RPMI7951 (cell line): ENCODE data around the gene SLC35G6. TPM values are rescaled to one million over a fixed set of nuclear protein-coding genes. Genes with fewer than 3 reads are reported as not detected.
A peak's percentile ranks its signal among the peaks of the same experiment; 100 is the strongest.
"Not testable (repeated sequence)": the region's sequence is repeated elsewhere in the genome, so short reads cannot be mapped to it uniquely, and the experiment has no call there.

Source experiments
- DNase-seq: peaks from one replicate; pipeline ENCODE4 v3.0.0-alpha.2; 2012; ENCODE audit warnings: low read depth
- total RNA-seq: library from RNA; depleted of rRNA; stranded (reverse); fragments of >200 nt; shearing (Covaris generic); gene quantifications from 2 replicates; pipeline ENCODE4 v1.2.3, GENCODE V29; 2014

The SLC35G6 gene
- total RNA-seq, 1 experiment from 2014 or later: not detected

- DNase-seq: no peak
These were observed 20.2 kb upstream of the SLC35G6 start for GRCh38 chr17:7460850-7461660.

DNA sequence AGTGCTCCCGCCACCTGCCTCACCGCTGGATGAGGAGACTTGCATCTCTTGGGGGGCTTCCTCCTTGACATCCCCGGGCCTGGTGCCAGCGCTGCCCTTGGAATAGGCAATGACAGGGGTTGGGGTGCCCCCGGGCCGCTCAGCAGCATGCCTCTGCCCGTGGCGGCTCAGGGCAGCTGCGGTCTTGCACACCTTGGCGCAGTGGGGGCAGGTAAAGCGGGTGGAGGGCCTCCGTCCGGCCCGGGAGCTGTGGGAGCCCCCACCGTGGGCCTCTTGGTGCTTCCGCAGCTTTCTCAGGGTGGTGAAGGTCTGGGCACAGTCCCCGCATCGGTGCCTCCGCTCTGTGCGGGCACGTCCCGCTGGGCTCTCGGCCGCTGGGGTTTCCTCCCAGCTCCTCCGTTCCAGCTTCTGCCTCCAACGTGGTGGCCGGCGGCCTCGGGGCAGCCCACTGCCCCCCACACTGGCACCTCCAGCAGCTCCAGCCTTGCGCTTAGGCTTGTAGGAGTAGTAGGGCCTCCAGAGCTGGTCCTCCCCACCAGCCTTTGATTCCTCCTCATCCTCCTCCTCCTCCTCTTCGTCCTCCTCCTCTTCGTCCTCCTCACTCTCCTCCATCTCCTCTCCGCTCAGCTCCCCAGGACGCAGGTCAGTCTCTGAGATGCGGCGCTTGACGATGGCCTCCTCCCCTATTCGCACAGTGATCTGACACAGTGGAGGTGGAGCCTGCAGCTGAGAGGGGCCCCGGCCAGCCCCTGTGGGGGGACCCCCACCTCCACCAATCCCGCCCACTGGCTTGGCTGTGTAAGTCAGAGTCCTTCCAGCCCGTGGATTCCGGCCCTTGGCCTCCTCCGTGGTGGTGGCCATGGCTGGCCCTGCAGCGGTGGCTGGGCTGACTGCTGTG, 18.5 kb upstream of the SLC35G6 start:
- no peak for DNase-seq

DNA sequence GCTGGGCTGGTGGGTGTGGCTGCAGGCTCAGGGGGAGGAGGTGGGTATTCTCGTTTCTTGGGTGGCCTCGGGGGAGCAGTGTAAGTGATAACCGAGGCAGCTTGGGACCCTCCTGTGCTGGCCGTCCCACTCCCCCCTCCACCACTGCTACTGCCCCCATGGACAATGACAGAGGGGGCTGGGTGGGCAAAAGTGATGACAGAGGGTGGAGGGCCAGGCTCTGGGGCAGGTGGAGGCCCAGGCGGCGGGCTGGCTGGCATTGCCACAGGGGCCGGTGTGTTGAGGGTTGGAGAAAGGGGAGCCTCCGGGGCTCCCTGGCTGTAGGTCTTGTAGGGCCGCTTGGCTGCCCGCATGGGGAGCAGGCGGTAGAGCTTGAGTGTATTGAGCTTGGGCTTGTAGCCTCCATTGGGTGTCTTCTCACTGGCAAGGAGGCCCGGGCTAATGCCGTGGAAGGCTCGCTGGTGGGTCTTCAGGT, 17.8 kb upstream of the SLC35G6 start:
- DNase-seq: no peak

- no peak for DNase-seq
These were observed 17.2 kb upstream of the SLC35G6 start for GRCh38 chr17:7464081-7464480.

DNA sequence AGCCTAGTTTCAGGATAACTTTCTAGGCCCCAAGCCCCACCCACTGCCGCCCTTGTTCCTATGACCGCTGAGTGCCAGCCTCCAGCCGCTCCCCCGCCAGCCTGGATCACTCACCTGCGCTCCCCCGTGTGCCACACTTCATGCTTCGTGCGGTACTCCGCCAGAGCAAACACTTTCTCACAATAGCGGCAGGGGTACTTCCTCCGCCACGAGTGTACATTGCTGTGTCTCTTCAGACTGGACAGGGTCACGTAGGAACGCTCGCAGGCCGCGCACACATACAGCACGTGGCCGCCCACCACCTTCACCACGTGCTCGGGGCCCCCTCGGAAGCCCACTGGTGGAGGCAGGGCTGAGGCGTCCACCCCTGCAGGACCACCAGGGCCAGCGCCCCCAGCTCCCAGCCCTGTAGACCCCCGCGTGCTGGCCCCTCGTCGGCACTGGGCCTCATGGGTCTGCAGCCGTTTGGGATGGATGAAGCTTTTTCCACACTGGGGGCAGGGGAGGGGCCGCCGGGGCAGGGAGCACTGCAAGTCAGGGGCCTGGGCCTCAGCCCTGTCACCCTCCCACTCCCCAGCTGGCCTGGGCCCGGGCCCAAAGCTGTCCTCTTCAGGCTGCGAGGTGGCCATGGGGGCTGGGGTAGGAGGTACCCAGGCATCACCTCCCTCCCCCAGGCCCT, 15.5 kb upstream of the SLC35G6 start:
- no peak for DNase-seq

DNA sequence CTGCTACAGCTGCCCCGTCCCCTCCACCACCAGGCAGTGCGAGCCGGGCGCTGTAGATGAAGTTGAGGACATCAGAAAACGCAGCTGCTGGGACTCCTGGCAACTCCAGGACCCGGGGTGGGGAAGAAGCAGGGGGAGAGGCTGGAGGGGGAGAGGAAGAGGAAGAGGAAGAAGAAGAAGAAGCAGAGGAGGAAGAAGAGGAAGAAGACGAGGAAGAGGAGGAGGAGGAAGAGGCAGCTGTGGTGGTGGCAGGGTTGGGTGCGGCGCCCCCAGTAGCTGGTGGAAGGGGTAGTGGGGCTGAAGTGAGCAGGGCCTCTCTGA, 15.0 kb upstream of the SLC35G6 start:
- DNase-seq: no peak

GRCh38 chr17:7466639-7467341, 14.5 kb upstream of the SLC35G6 start:
- peak; percentile 67 for DNase-seq

- DNase-seq: no peak
These were observed 13.7 kb upstream of the SLC35G6 start for GRCh38 chr17:7467498-7467897.

GRCh38 chr17:7468290-7468689, 13.0 kb upstream of the SLC35G6 start:
- DNase-seq: no peak

DNA sequence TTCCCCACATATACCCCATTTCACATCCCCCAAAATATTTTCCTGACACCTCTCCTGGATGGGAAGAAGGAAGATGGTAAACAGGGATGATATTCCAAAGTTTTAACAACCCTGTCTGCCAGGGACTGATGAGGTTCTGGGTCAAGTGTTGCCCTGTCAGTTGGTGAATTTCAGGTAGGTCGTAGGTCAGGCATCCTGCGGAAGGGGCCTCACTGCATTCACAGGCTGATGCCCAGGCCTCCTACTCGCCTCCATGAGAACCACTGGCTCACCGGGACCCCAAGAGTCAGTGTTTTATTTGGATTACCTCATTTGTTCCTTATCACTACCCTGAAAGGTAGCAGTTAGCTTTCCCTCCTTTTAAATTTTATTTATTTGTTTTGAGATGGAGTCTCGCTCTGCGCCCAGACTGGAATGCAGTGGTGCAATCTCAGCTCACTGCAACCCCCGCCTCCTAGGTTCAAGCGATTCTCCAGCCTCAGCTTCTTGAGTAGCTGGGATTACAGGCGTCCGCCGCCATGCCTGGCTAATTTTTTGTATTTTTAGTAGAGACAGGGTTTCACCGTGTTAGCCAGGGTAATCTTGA, 12.3 kb upstream of the SLC35G6 start:
- no peak for DNase-seq

DNA sequence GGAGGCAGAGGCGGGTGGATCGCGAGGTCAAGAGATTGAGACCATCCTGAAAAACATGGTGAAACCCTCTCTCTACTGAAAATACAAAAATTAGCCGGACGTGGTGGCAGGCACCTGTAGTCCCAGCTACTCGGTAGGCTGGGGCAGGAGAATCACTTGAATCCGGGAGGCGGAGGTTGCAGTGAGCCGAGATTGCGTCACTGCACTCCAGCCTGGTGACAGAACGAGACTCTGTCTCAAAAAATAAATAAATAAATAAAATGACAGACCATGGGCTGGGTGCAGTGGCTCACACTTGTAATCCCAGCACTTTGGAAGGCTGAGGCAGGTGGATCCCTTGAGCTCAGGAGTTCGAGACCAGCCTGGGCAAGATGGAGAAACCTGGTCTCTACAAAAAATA, 11.4 kb upstream of the SLC35G6 start:
- not testable (repeated sequence) for DNase-seq

DNA sequence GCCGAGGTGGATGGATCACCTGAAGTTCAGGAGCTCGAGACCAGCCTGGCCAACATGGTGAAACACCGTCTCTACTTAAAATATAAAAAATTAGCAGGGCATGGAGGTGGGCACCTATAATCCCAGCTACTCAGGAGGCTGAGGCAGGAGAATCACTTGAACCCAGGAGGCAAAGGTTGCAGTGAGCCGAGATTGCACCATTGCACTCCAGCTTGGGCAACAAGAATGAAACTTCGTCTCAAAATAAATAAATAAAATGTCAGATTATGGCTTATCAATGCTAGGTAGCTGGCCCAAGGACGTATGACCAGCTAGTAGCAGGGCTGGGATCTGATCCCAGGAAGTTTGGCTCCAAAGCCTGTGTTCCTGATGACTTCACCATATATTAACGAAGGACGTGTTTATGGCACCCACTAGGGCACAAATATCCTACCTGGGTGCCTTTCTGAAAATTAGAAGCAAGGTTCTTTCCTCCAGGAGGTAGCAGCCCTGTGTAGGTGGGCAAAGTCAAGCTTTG, 10.7 kb upstream of the SLC35G6 start:
- DNase-seq: not testable (repeated sequence)

DNA sequence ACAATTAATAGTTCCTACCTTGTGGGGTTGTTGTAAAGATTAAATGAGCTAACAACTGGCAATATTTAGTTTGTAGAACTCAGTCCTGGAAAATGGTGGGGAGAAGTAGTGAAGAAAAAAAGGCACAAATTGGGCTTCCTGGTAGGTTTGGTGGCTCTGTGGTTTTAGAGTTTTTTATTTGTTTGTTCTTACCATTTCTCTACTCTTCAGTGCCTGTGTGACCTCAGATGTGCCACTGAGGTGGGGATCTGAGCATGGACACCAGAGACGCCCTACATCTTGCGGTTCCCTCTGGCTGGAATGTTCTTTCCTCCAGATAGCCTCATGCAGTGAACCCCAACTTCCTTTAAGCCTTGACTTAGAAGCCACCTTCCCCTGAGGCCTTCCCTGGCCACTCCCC, 9.5 kb upstream of the SLC35G6 start:
- no peak for DNase-seq

GRCh38 chr17:7474767-7475166, 6.5 kb upstream of the SLC35G6 start:
- not testable (repeated sequence) for DNase-seq

DNA sequence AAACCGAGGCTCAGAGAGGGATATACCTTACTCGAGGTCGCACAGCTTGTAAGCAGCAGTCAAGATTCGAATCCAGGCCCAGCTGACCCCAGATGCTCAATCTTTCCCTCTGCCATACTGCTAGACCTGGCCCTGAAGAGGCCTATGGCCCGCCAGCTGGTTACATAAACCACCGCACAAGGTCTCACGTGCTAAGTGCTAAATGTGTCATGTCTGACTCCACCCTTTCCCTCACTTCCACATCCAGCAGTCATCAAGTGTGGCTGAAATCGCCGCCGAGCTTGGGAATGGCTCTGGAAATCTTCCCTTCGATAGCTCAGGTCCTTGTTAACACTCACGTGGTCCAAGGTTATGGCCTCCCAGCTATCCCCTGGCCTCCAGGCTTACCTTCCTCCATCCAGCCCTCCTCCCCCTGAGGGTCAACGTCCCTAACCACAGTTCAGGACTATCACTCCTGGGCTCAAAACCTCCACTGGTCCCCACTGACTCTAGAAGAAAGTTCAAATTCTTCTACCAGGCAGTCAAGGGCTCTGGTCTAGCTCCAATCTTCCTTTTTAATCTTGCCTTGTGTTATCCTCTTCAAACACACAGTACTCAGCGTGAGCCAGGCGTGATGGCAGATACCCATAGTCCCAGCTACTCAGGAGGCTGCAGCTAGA, 5.4 kb upstream of the SLC35G6 start:
- peak; percentile 64 for DNase-seq

- peak; percentile 57 for DNase-seq
These were observed 4.8 kb upstream of the SLC35G6 start for GRCh38 chr17:7476494-7476893.

- DNase-seq: no peak
These were observed 4.3 kb upstream of the SLC35G6 start for GRCh38 chr17:7476951-7477350.

DNA sequence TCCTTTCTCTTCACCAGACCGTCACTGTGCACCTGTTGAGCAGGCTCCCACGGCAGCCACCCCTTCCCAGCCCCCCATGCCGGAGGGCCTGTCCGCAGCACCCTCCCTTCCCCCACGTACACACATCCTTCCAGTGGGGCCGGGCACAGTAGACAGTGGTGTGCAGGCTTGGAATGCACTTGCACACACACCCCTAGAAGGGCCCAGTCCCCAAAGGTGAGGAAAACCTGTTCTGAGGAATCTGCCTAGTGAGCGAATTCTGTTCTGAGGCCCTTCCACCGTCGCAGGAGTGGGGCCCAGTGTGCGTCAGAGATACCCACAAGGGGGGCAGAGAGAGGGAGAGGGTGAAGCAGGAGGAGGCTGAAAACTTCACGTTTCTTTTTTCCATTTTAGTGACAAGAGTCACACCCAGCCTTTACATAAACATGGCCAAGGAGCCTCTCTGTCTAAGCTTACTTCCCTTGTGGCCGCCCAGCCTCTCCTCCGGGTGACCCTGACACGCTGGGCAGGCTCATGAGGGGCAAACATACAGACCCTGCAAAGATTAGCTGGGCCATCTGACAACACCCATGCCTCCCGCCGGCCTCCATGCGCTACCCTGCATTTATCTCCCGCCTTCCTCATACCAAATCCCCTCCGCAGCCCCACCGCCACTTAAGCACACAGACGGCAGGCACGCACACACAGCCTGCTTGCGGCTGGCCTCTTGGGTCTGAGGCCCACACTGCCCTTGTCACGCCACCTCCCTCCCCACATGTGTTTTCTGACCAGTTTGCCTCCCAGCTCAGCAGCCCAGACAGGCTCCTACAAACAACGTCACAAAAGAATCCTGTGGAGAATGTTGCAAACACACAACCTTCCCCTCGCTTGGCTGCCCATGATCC, 3.6 kb upstream of the SLC35G6 start:
- DNase-seq: peak; percentile 90
